GM21515 (cell line): ENCODE results near the gene SCFD2.
"Not testable (repeated sequence)": the region's sequence is repeated elsewhere in the genome, so short reads cannot be mapped to it uniquely, and the experiment has no call there.

Experiments
- ATAC-seq: cut with Tn5 transposase; IDR thresholded peaks from one replicate; pipeline ENCODE4 v1.9.1; 2021; ENCODE audit not compliant: unreplicated experiment

SCFD2 gene

GRCh38 chr4:53346920-53347852, 18.7 kb downstream of the SCFD2 start:
- ATAC-seq: no peak

GRCh38 chr4:53346392-53346791, 19.5 kb downstream of the SCFD2 start:
- ATAC-seq: not testable (repeated sequence)

DNA sequence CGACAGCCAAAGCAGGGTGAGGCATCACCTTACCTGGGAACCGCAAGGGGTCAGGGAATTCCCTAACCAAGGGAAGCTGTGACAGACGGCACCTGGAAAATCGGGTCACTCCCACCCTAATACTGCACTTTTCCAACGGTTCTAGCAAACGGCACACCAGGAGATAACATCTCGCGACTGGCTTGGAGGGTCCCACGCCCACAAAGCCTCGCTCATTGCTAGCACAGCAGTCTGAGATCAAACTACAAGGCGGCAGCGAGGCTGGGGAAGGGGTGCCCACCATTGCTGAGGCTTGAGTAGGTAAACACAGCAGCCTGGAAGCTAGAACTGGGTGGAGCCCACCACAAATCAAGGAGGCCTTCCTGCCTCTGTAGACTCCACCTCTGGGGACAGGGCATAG, 25.7 kb downstream of the SCFD2 start:
- ATAC-seq: not testable (repeated sequence)

GRCh38 chr4:53334916-53335315, 30.9 kb downstream of the SCFD2 start:
- ATAC-seq: not testable (repeated sequence)

DNA sequence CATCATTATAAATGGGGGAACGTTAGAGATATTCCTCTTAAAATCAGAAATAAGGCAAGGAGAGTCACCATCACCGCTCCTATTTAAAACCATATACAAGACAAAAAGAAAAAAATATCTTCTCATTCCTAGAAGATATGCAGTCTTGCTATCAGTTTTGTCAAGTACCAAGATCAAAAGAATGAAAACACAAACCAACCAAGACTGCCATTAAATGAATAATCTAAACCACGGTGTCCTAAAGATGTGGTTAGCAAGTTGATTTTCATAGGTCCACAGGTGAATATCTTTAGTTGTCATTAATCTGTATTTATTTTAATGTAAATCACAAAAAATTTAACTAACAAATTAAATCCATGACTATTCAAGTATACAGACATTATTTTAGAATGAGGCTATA, 39.3 kb downstream of the SCFD2 start:
- ATAC-seq: no peak

- ATAC-seq: no peak
Observed at GRCh38 chr4:53322696-53323095, 43.2 kb downstream of the SCFD2 start.

DNA sequence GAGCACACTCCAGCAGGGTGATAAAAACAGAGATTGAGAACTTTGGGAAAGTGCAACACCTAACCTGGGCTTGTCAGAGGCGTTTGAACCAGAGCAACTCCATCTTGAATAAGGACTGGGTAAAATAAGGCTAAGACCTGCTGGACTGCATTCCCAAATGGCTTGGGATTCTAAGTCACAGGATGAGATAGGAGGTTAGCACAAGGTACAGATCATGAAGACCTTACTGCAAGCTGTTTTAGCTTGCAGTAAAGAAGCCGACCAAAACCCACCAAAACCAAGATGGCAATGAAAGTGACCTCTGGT, 43.9 kb downstream of the SCFD2 start:
- ATAC-seq: no peak

DNA sequence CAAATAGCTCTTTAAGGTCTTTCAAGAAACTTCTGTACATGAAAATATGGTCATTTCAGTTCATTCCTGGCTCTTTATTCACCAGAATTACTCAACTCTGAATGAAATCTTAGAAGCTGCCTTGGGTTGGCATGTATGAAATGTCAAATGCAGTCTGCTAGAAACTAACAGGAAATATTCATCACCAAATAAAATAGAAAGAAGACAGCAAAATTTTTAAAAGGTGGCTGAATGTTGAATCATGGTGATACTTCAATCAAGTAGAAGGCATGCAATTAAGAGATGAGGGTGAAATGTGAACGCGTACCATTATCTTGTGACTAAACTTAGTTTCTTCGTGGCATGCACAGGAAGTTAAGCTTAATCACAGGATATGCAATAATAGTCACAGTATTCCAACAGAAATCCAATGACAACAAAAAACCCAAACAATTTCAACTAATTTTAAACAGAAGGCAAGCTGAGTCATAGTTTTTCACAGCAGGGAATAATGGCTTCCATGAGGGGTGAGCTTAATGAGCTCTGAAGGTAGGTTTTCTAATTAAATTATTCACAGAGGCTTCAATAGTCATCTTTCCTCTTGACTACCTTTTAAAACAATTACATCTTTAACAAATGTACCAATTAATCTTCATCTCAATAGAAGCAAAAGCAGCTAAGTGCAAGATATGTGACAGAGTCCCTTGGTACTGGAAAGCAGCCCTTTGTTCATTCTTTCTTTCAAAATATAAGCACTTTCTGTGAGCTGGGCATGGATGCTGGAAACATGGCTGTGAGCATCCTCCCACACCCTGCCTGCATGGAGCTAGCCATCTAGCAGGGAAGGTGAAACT, 44.5 kb downstream of the SCFD2 start:
- no peak for ATAC-seq

DNA sequence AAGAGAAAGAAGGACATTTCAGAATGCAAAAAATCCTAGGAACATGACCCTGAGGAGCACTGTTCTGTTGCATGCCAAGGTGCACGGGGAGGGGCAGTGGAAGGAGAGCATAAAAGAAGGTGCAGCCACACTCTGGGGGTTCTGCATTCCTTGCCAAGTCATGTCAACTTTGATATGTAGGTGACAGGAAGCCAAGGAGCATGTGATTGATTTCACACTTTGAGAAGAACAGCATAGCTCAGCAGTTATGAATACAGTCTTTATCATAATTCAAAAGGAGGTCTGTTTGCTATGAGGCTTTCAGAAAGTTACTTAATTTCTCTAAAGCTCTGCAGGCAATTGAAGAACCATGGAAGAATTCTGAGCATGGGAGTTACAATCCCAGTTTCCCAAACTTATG, 50.6 kb downstream of the SCFD2 start:
- no peak for ATAC-seq

DNA sequence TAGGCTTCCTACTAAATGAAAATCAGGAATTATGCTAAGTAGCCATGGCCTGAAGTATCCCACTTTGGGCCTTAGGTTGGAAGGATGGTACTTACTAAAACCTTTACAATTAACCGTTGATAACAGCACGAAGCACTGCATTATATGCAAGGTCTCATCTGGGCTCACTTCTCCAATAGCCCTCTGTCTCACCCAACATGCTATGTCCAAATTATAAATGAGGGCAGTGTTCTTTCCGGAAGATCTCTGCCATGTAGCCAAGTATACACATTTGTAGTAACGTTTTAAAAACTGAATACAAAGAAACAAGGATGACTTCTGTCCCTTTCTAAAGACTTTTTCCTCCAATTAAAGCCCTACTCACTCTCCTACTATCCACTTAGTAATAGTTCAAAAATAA, 51.6 kb downstream of the SCFD2 start:
- no peak for ATAC-seq

GRCh38 chr4:53313510-53313909, 52.4 kb downstream of the SCFD2 start:
- no peak for ATAC-seq

- no peak for ATAC-seq
Observed at GRCh38 chr4:53309321-53310040, 56.4 kb downstream of the SCFD2 start.

- peak; percentile 59 for ATAC-seq
Observed at GRCh38 chr4:53307819-53308780, 57.8 kb downstream of the SCFD2 start.

GRCh38 chr4:53307210-53307609, 58.7 kb downstream of the SCFD2 start:
- no peak for ATAC-seq

- ATAC-seq: no peak
Observed at GRCh38 chr4:53306729-53307128, 59.1 kb downstream of the SCFD2 start.

DNA sequence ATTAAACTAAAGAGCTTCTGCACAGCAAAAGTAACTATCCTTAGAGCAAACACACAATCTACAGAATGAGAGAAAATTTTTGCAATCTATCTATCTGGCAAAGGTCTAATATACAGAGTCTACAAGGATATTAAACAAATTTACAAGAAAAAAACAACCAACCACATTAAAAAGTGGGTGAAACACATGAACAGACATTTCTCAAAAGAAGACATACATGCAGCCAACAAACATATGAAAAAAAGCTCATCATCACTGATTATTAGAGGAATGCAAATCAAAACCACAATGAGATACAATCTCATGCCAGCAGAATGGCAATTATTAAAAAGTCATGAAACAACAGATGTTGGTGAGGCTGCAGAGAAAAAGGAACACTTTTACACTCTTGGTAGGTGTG, 73.7 kb downstream of the SCFD2 start:
- not testable (repeated sequence) for ATAC-seq

DNA sequence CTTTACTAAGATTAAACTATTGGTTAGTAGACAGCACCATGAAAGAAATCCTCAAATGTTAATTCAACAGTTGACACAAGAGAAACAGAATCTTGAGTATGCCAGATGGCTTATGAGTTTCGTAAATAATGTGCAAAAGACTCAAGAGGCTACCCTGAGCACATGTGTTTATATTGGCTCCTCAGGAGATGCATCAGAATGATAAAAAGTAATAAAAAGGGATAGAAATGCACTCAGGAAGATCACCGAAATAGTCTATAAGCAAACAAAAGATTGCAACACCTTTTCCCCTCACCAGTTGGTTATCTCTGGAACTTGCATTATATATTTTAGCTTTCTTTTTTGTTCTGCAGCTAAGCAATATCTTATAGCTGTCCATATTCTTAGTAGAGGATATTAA, 84.4 kb downstream of the SCFD2 start:
- ATAC-seq: no peak

DNA sequence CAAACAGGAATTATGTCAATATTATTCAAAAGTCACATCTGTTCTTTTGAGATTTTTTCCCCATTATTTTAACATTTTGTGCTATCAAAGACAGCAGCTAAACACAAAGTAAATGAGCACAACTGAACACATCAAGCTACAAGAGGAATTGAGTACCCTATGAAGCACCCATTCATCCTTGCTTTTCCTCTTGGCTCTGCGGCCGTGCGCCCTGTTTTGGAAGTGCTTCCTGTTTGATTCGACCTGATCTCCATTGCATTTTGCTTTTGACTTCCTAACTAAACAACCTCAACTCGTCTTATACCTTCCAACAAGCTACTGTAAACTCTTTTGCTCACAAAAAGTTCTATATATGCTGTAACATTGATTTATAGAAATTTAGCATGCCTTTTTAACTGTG, 85.0 kb downstream of the SCFD2 start:
- ATAC-seq: no peak

DNA sequence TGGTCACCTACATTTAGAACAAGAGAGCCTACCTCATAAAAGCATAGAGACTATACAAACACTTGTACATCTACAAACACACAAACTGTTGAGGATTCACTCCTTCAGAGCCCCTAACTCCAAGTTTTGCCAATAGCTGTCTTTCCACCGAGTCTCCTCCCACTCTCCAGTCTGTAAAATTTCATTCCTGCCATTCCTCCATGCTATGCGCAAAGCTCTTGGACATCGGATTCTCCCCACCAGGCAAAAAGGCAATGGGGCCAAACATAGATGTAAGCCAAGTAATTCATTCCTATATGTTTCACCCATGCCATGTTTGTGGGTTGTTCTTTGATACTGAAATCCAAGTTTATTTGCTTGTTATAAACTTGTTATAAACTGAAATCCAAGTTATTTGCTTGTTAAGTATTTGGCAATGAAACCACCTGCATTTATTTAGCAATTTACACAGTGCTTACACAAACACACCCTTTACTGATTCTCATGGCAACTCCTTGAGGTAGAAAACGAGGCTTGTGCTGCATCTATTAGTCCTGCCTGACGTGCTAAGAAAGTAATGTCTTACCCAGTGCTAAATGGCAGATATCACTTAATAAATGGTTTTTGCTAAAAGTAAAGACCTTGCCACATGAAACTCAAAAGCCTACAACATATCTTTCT, 91.1 kb downstream of the SCFD2 start:
- ATAC-seq: no peak

DNA sequence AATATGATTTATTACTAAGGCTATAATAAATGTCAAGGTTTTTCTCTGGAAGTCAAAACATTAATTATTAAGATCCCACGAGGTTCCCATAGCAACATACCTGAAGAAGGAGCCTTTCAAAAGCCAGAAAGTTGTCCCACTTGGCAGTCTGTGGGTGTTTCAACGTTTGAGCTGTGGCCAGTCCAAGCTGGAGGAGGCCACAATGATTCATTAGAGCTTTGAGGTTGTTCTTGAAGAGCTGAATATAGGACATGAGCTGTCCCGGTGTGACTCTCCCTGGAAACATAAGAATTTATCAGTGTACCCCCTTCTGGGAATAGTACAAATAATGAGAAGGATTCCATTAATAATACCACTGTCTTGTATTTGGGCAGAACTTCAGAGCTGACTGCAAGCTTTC, 92.1 kb downstream of the SCFD2 start:
- ATAC-seq: no peak
